ENCODE results near the gene TREX2. TPM values are rescaled to one million over a fixed set of nuclear protein-coding genes. Genes with fewer than 3 reads are reported as not detected.

Gene TREX2
- polyA plus RNA-seq, 1 of the 3 experiments (the other 2 are of a cell fraction) = 0.76 TPM

GRCh38 chrX:153420851-153421599, 24.8 kb downstream of the TREX2 start:
- peaks cover 4% of the 10 kb centered on the region; the same call in 1 of the 2 replicates for H3K27me3 ChIP-seq (ENCODE audit: insufficient read depth)
- ChIA-PET CTCF (no interaction called here), POLR2A (no interaction called here)
- TF ChIP-seq TAF1 (IDR thresholded peaks at IDR 0.05; ENCODE audit: borderline replicate concordance, low read depth, low read length) = no peak
- TF ChIP-seq EZH2phosphoT487 (IDR thresholded peaks at IDR 0.05; ENCODE audit: borderline replicate concordance, low read depth) = no peak
- TF ChIP-seq FOXM1 (IDR thresholded peaks at IDR 0.05; ENCODE audit: low read depth) = no peak
- TF ChIP-seq TEAD4 (IDR thresholded peaks at IDR 0.05; ENCODE audit: borderline replicate concordance, insufficient read depth) = no peak
- no peak for TF ChIP-seq YY1 (IDR thresholded peaks at IDR 0.05; ENCODE audit: low read depth)
- no peak for TF ChIP-seq GABPA (IDR thresholded peaks at IDR 0.05; ENCODE audit: low read depth)
- TF ChIP-seq JUND (IDR thresholded peaks at IDR 0.05) = no peak
- no peak for TF ChIP-seq ELF1 (IDR thresholded peaks at IDR 0.05)
- TF ChIP-seq EP300 (IDR thresholded peaks at IDR 0.05; ENCODE audit: borderline replicate concordance in 1 of 2, low read depth in 1 of 2, low read length in 1 of 2) = no peak
- no peak for TF ChIP-seq GATA2 (CRISPR knock-in tag; IDR thresholded peaks at IDR 0.05)
- no peak overlapping the region for H3K4me2 ChIP-seq
- H3K9me3 ChIP-seq = no peaks in the 10 kb centered on the region
- H3K9ac ChIP-seq = no peak overlapping the region
- 96% methylated on average over 36 of the region's 91 CpGs for WGBS (ENCODE audit: low lambda C conversion rate)
- no peak for DNase-seq
- no peak overlapping the region for H3K27ac ChIP-seq (ENCODE audit: low read depth in 2 of 2, low read length in 1 of 2)
- H3K79me2 ChIP-seq (ENCODE audit: insufficient read depth) = no peaks in the 10 kb centered on the region
- no peak overlapping the region for H3K4me3 ChIP-seq (ENCODE audit: low read depth in 2 of 2, low read length in 1 of 2)
- H3K4me1 ChIP-seq (ENCODE audit: control insufficient read depth in 1 of 2, insufficient read depth in 2 of 2, low read depth in 1 of 2, low read length in 1 of 2) = no peaks in the 10 kb centered on the region
- no peak overlapping the region for H2AFZ ChIP-seq (ENCODE audit: low read depth)
- H4K20me1 ChIP-seq (ENCODE audit: insufficient read depth) = no peaks in the 10 kb centered on the region
- no peaks in the 10 kb centered on the region for H3F3A ChIP-seq (replicated peaks; ENCODE audit: insufficient read depth)
- no peaks in the 10 kb centered on the region for H3K9me2 ChIP-seq
- no peaks in the 10 kb centered on the region for H3K36me3 ChIP-seq (replicated peaks in 1 of 2; ENCODE audit: control insufficient read depth in 1 of 2, insufficient read depth in 2 of 2, low read length in 1 of 2)

GRCh38 chrX:153417637-153418036, 28.2 kb downstream of the TREX2 start:
- ChIA-PET CTCF (interaction anchor here (1.3 kb wide), 1 partner anchor 21 kb away, joined by 3 read pairs; no protein-coding TSS in a partner anchor), POLR2A (no interaction called here)
- Histone ChIP-seq H4K20me1 (ENCODE audit: insufficient read depth) (no peaks in the 10 kb centered on the region), H2AFZ (ENCODE audit: low read depth) (no peak overlapping the region), H3K9me2 (no peaks in the 10 kb centered on the region), H3K27ac (ENCODE audit: low read depth in 2 of 2, low read length in 1 of 2) (no peak overlapping the region), H3K4me3 (ENCODE audit: low read depth in 2 of 2, low read length in 1 of 2) (no peak overlapping the region), H3K4me1 (ENCODE audit: control insufficient read depth in 1 of 2, insufficient read depth in 2 of 2, low read depth in 1 of 2, low read length in 1 of 2) (no peaks in the 10 kb centered on the region; a peak in 1 of 4 replicates), H3F3A (replicated peaks; ENCODE audit: insufficient read depth) (no peaks in the 10 kb centered on the region), H3K4me2 (no peak overlapping the region), H3K79me2 (ENCODE audit: insufficient read depth) (no peaks in the 10 kb centered on the region), H3K9me3 (no peaks in the 10 kb centered on the region), H3K9ac (no peak overlapping the region), H3K36me3 (replicated peaks in 1 of 2; ENCODE audit: control insufficient read depth in 1 of 2, insufficient read depth in 2 of 2, low read length in 1 of 2) (no peaks in the 10 kb centered on the region), H3K27me3 (ENCODE audit: insufficient read depth) (no peaks in the 10 kb centered on the region; the same call in 1 of the 2 replicates)
- no peak for DNase-seq
- no peak for TF ChIP-seq MEF2A (IDR thresholded peaks at IDR 0.05; ENCODE audit: borderline replicate concordance, low read depth)
- TF ChIP-seq SIN3A (IDR thresholded peaks at IDR 0.05; ENCODE audit: borderline replicate concordance, low read depth, low read length) = no peak
- TF ChIP-seq YY1 (IDR thresholded peaks at IDR 0.05; ENCODE audit: low read depth) = no peak
- TF ChIP-seq JUND (IDR thresholded peaks at IDR 0.05) = no peak
- no peak for TF ChIP-seq EZH2phosphoT487 (IDR thresholded peaks at IDR 0.05; ENCODE audit: borderline replicate concordance, low read depth)
- TF ChIP-seq, protein P1, sequence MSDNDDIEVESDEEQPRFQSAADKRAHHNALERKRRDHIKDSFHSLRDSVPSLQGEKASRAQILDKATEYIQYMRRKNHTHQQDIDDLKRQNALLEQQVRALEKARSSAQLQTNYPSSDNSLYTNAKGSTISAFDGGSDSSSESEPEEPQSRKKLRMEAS (IDR thresholded peaks at IDR 0.05; ENCODE audit: low read depth) = no peak
- no peak for TF ChIP-seq GABPA (IDR thresholded peaks at IDR 0.05; ENCODE audit: low read depth)
- no peak for TF ChIP-seq CHD2 (IDR thresholded peaks at IDR 0.05; ENCODE audit: low read length, partially characterized antibody)
- no peak for TF ChIP-seq TEAD4 (IDR thresholded peaks at IDR 0.05; ENCODE audit: borderline replicate concordance, insufficient read depth)
- no peak for TF ChIP-seq EP300 (IDR thresholded peaks at IDR 0.05; ENCODE audit: borderline replicate concordance in 1 of 2, low read depth in 1 of 2, low read length in 1 of 2)
- 40% methylated on average over 8 of the region's 8 CpGs for WGBS (ENCODE audit: low lambda C conversion rate)
